Tibial artery (tissue), 4 donors: ENCODE measurements around the gene C11orf24.

Experiments
- DNase-seq, 2 donors: peaks; one replicate each; pipeline ENCODE4 v3.0.0-alpha.2; 2019
- H3K27ac ChIP-seq, 2 donors: fragments of 200-600 bp; sonication (generic) in 1 of 2; 1 replicate in 1 of 2; 2 replicates in 1 of 2; pipeline ENCODE4 v1.5.1; 2018 to 2019; ENCODE audit warnings: mild to moderate bottlenecking in 1 of 2
- H3K27me3 ChIP-seq, 2 donors: fragments of 200-600 bp; sonication (generic) in 1 of 2; one replicate each; pipeline versions ENCODE4 v1.5.1 to v1.6.0; 2016 to 2019
- H3K36me3 ChIP-seq, 3 donors: fragments of 200-600 bp; sonication (generic) in 2 of 3; one replicate each; pipeline ENCODE4 v1.5.1; 2016 to 2019; ENCODE audit warnings: mild to moderate bottlenecking in 2 of 3
- H3K4me1 ChIP-seq, 4 donors: fragments of 200-600 bp; sonication (generic) in 2 of 4; 1 replicate in 3 of 4; 2 replicates in 1 of 4; pipeline ENCODE4 v1.5.1; 2016 to 2019
- H3K4me3 ChIP-seq, 2 donors: fragments of 200-600 bp; sonication (generic) in 1 of 2; 1 replicate in 1 of 2; 2 replicates in 1 of 2; pipeline ENCODE4 v1.5.1; 2018 to 2019; ENCODE audit warnings: mild to moderate bottlenecking in 2 of 2
- H3K9me3 ChIP-seq, 3 donors: fragments of 200-600 bp; sonication (generic) in 1 of 3; one replicate each; pipeline ENCODE4 v1.5.1; 2016 to 2019
- intact Hi-C: fragments of 100-400 bp; cut with DNase I; formaldehyde crosslinking; loops from one replicate; pipeline ENCODE4 v1.15.0; 2023; ENCODE audit warnings: low total_unique reads
- TF ChIP-seq, protein P1 (sequence below), 2 experiments: fragments of 200-600 bp in 1 of 2; fragments of 450-650 bp in 1 of 2; IDR thresholded peaks; one replicate each; pipeline ENCODE4 v1.5.1; 2017 to 2019; ENCODE audit warnings: antibody characterized with exemption in 2 of 2, mild to moderate bottlenecking in 1 of 2, moderate library complexity in 1 of 2

C11orf24 gene

DNA sequence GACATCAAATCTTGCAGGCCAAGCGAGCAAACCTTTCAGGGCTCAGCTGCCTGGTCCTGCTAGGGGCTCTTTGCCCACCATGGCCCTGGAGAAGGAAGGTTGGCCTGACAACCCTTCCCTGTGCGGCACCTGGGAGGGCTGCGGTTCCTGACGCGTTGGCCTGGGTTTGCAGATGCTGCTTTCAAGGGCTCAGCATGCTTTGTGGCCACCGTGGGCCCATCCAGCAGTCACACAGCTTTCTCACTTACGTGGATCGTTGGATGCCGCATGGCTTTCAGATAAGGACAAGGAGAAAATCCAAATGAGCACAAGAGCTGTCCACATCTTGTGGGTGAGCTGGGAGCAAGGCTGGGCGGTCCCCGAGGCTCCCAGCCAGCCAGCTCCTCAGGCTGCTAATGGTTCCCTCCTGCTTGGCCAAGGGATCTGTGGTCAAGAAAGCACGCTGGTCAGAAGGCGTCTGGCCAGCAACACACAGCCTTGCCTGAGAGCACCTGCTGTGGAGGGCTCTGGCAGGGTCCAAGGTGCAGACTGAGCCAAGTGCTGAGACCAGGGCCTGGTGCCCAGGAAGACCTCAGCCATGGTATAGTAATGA lies 8.2 kb downstream of the C11orf24 start:
- TF ChIP-seq, protein P1, sequence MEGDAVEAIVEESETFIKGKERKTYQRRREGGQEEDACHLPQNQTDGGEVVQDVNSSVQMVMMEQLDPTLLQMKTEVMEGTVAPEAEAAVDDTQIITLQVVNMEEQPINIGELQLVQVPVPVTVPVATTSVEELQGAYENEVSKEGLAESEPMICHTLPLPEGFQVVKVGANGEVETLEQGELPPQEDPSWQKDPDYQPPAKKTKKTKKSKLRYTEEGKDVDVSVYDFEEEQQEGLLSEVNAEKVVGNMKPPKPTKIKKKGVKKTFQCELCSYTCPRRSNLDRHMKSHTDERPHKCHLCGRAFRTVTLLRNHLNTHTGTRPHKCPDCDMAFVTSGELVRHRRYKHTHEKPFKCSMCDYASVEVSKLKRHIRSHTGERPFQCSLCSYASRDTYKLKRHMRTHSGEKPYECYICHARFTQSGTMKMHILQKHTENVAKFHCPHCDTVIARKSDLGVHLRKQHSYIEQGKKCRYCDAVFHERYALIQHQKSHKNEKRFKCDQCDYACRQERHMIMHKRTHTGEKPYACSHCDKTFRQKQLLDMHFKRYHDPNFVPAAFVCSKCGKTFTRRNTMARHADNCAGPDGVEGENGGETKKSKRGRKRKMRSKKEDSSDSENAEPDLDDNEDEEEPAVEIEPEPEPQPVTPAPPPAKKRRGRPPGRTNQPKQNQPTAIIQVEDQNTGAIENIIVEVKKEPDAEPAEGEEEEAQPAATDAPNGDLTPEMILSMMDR (IDR thresholded peaks at IDR 0.05) = no peak
- Histone ChIP-seq H3K36me3 (peaks cover 40 to 80% (median 67%) of the 10 kb centered on the region in 3 donors), H3K4me3 (no peak overlapping the region), H3K4me1 (peaks cover 0 to 11% (median 0%) of the 10 kb centered on the region in 4 donors), H3K27me3 (no peaks in the 10 kb centered on the region), H3K27ac (no peak overlapping the region), H3K9me3 (no peaks in the 10 kb centered on the region)
- DNase-seq = no peak
- intact Hi-C loops = no loop called here

DNA sequence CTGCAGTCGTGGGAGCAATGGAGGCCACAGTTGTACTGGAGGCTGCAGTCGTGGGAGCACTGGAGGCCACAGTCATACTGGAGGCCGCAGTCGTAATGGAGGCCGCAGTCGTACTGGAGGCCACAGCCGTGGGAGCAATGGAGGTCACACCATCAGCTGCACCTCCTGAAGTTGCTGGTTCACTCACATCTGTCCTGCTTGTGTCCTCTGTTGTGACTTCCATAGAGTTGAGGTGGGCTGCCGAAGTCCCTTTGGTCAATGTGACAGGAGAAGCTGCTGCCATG lies 9.3 kb downstream of the C11orf24 start:
- Histone ChIP-seq H3K9me3 (no peaks in the 10 kb centered on the region), H3K36me3 (peaks cover 40 to 73% (median 60%) of the 10 kb centered on the region in 3 donors), H3K4me3 (no peak overlapping the region), H3K27ac (no peak overlapping the region), H3K4me1 (peaks cover 0 to 10% (median 3%) of the 10 kb centered on the region in 4 donors), H3K27me3 (no peaks in the 10 kb centered on the region)
- TF ChIP-seq, protein P1 (IDR thresholded peaks at IDR 0.05) = no peak
- intact Hi-C loops = no loop called here
- DNase-seq = no peak

DNA sequence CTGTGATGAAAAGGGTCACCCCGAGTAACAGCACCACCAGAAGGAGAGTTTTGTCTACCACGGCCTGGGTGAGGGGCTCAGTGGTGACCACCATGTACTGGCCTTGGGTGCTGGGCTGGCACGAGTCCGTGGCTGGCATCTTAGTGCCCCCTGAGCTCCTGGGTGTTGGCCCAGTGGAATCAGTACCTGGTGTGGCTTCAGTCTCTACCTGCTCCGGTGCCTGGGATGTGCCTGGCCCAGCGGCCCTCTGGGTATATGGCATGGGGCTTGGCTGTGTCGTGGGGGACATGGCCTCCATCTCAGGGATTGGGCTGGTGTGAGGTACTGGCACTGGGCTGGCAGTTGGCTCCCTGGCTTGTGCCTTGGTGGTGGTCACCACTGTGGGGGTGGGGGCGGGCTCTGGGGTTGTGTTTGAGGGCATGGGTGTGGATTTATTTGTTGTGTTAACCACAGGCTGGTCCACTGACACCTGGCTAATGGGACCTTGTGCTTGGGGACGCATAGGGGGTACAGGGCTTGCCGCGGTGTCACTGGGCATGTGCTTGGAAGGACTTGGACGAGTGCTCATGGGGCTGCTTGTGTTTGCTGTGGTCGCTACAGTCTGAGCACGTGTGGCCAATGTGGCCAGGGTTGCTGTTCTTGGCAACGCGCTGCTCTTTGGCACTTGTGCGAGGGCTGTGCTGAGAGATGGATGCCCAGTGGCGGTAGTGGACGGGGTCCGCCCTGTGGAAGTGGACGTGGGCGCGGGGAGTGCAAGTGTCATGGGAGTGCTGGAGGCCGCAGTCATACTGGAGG lies 9.8 kb downstream of the C11orf24 start:
- Histone ChIP-seq H3K36me3 (peaks cover 34 to 67% (median 55%) of the 10 kb centered on the region in 3 donors), H3K27me3 (no peaks in the 10 kb centered on the region), H3K4me1 (peaks cover 0 to 15% (median 6%) of the 10 kb centered on the region in 4 donors), H3K27ac (no peak overlapping the region), H3K9me3 (no peaks in the 10 kb centered on the region), H3K4me3 (no peak overlapping the region)
- TF ChIP-seq, protein P1 (IDR thresholded peaks at IDR 0.05) = no peak
- intact Hi-C loops = no loop called here
- DNase-seq = no peak

DNA sequence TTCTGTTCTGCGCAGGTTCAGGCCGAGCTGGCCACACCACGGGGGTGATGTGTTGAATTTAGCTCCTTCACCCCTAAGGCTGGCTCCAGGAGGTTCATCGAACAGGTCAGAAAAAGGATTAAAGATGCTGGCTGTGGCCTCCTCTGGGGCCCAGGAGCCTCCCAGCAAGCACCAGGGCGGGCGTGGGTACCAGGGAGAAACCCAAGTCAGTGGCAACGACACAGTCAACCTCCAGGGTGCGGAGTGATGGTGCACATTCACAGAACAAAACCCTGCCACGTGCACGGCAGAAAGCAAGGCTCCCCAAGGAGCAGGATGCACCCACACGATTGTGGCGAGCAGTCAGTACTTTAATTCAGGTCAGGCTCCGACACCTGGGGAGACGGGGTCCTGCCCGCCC lies 10.8 kb downstream of the C11orf24 start:
- TF ChIP-seq, protein P1 (IDR thresholded peaks at IDR 0.05) = no peak
- Histone ChIP-seq H3K27ac (no peak overlapping the region), H3K4me3 (no peak overlapping the region), H3K4me1 (peaks cover 0 to 21% (median 6%) of the 10 kb centered on the region in 4 donors), H3K36me3 (peaks cover 25 to 58% (median 45%) of the 10 kb centered on the region in 3 donors), H3K9me3 (no peaks in the 10 kb centered on the region), H3K27me3 (no peaks in the 10 kb centered on the region)
- no peak for DNase-seq
- intact Hi-C loops = no loop called here

- Histone ChIP-seq H3K4me1 (peaks cover 0 to 21% (median 6%) of the 10 kb centered on the region in 4 donors), H3K27me3 (no peaks in the 10 kb centered on the region), H3K36me3 (peaks cover 23 to 53% (median 40%) of the 10 kb centered on the region in 3 donors), H3K4me3 (no peak overlapping the region), H3K27ac (no peak overlapping the region), H3K9me3 (no peaks in the 10 kb centered on the region)
- TF ChIP-seq, protein P1 (IDR thresholded peaks at IDR 0.05) = no peak
- no peak for DNase-seq
- intact Hi-C loops = loop anchor here (1.0 kb wide), 1 partner anchor 124 kb away; no protein-coding TSS in a partner anchor
These were observed 11.3 kb downstream of the C11orf24 start for GRCh38 chr11:68260484-68260883.
